ENCODE measurements around the gene CIART. TPM values are rescaled to one million over a fixed set of nuclear protein-coding genes. Genes with fewer than 3 reads are reported as not detected.

Gene CIART
- total and polyA plus RNA-seq, 12 donors = 3.4 to 22.6 (median 15.1) TPM

DNA sequence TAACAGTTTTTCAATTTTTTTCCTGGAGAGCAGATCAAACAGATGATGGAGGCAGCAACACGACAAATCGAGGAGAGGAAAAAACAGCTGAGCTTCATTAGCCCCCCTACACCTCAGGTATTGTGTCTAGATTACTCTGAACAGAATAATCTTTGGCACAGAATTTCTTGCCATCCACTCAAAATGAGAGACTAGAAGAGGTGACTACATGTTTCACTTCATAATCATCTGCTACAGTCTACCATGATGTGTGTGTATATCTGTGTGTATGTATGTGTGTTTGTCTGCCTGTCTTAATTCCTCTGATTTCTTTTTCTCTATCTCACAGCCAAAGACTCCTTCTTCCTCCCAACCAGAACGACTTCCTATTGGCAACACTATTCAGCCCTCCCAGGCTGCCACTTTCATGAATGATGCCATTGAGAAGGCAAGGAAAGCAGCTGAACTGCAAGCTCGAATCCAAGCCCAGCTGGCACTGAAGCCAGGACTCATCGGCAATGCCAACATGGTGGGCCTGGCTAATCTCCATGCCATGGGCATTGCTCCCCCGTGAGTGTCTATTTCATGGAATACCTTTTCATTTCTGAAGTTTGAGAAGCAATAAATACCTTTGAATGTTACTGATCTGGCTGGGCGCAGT lies 50.4 kb downstream of the CIART start:
- H3K4me3 ChIP-seq = no peak overlapping the region
- H3K27ac ChIP-seq = no peak overlapping the region
- 92% methylated on average over 7 of the region's 7 CpGs for WGBS, 2 donors
- TF ChIP-seq, protein P1, sequence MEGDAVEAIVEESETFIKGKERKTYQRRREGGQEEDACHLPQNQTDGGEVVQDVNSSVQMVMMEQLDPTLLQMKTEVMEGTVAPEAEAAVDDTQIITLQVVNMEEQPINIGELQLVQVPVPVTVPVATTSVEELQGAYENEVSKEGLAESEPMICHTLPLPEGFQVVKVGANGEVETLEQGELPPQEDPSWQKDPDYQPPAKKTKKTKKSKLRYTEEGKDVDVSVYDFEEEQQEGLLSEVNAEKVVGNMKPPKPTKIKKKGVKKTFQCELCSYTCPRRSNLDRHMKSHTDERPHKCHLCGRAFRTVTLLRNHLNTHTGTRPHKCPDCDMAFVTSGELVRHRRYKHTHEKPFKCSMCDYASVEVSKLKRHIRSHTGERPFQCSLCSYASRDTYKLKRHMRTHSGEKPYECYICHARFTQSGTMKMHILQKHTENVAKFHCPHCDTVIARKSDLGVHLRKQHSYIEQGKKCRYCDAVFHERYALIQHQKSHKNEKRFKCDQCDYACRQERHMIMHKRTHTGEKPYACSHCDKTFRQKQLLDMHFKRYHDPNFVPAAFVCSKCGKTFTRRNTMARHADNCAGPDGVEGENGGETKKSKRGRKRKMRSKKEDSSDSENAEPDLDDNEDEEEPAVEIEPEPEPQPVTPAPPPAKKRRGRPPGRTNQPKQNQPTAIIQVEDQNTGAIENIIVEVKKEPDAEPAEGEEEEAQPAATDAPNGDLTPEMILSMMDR (IDR thresholded peaks at IDR 0.05) = no peak
- H3K27me3 ChIP-seq = no peaks in the 10 kb centered on the region
- H3K4me1 ChIP-seq = no peaks in the 10 kb centered on the region
- no peak for ATAC-seq
- peaks cover 0 to 100% (median 80%) of the 10 kb centered on the region in 9 donors for H3K36me3 ChIP-seq
- intact Hi-C loops (cut with DNase I) = no loop called here
- H3K9me3 ChIP-seq = no peaks in the 10 kb centered on the region
- DNase-seq = no peak

Other genes starting within 250 kb of the CIART start
- gene VPS45, start 214.8 kb upstream of the CIART start, total RNA-seq = 10 to 100 TPM; 41.5 to 73.6 (median 51.9) TPM
- 10 to 100 TPM; 26.6 to 31.0 TPM for gene VPS45, start 214.8 kb upstream of the CIART start, polyA plus RNA-seq
- gene PLEKHO1, start 132.6 kb upstream of the CIART start, total RNA-seq = 10 to 100 TPM; 29.3 to 82.3 (median 56.8) TPM
- gene PLEKHO1, start 132.6 kb upstream of the CIART start, polyA plus RNA-seq = 100 to 1,000 TPM; 215 to 221 TPM
- 10 to 100 TPM; 23.7 to 58.2 (median 41.6) TPM for gene ANP32E, start 46.4 kb upstream of the CIART start, total RNA-seq
- 10 to 100 TPM; 17.3 to 40.0 TPM for gene ANP32E, start 46.4 kb upstream of the CIART start, polyA plus RNA-seq
- gene CA14, start 24.8 kb upstream of the CIART start, total RNA-seq = 10 to 100 TPM in 3 of 10 donors, 1 to 10 TPM in 5, under 1 TPM in 2; 0.48 to 18.5 (median 2.9) TPM
- gene CA14, start 24.8 kb upstream of the CIART start, polyA plus RNA-seq = 10 to 100 TPM in 1 of 2 donors, 1 to 10 TPM in 1; 3.3 to 11.6 TPM
- gene APH1A, start 13.5 kb upstream of the CIART start, total RNA-seq = 10 to 100 TPM; 56.6 to 86.9 (median 65.7) TPM
- 10 to 100 TPM; 52.9 to 74.4 TPM for gene APH1A, start 13.5 kb upstream of the CIART start, polyA plus RNA-seq
- 10 to 100 TPM in 6 of 10 donors, 1 to 10 TPM in 4; 5.7 to 19.5 (median 11.8) TPM for gene C1orf54, start 9.8 kb upstream of the CIART start, total RNA-seq
- gene C1orf54, start 9.8 kb upstream of the CIART start, polyA plus RNA-seq = 10 to 100 TPM; 29.1 to 34.3 TPM
- gene MRPS21, start 11.3 kb downstream of the CIART start, total RNA-seq = 10 to 100 TPM; 68.4 to 80.0 (median 73.6) TPM
- 100 to 1,000 TPM in 1 of 2 donors, 10 to 100 TPM in 1; 89.2 to 195 TPM for gene MRPS21, start 11.3 kb downstream of the CIART start, polyA plus RNA-seq
- gene PRPF3, start 39.0 kb downstream of the CIART start, total RNA-seq = 10 to 100 TPM; 17.8 to 25.5 (median 20.1) TPM
- gene PRPF3, start 39.0 kb downstream of the CIART start, polyA plus RNA-seq = 10 to 100 TPM; 19.6 to 43.6 TPM
- 10 to 100 TPM; 21.9 to 34.5 (median 28.2) TPM for gene RPRD2, start 81.6 kb downstream of the CIART start, total RNA-seq
- 1 to 10 TPM; 4.0 to 7.4 TPM for gene RPRD2, start 81.6 kb downstream of the CIART start, polyA plus RNA-seq
- gene TARS2, start 204.9 kb downstream of the CIART start, total RNA-seq = 10 to 100 TPM; 25.1 to 44.4 (median 37.0) TPM
- gene TARS2, start 204.9 kb downstream of the CIART start, polyA plus RNA-seq = 10 to 100 TPM; 19.1 to 27.4 TPM
- gene ECM1, start 225.6 kb downstream of the CIART start, total RNA-seq = 10 to 100 TPM in 8 of 10 donors, 1 to 10 TPM in 2; 5.8 to 26.3 (median 12.8) TPM
- gene ECM1, start 225.6 kb downstream of the CIART start, polyA plus RNA-seq = 10 to 100 TPM; 24.7 to 28.2 TPM
- under 1 TPM in 2 of 10 donors, not detected in 8; 0.46 to 0.60 TPM for gene FALEC, start 233.2 kb downstream of the CIART start, total RNA-seq
- not detected for gene FALEC, start 233.2 kb downstream of the CIART start, polyA plus RNA-seq